GM12872 (cell line): ENCODE results near the gene ELL2.

Experiments
- CTCF ChIP-seq: IDR thresholded peaks from 3 replicates; pipeline ENCODE4 v1.5.1; 2011; ENCODE audit warnings: low read depth, mild to moderate bottlenecking, low read length, moderate library complexity; ENCODE audit not compliant: insufficient read depth

ELL2 gene

GRCh38 chr5:95903838-95904237, 57.8 kb downstream of the ELL2 start:
- no peak for TF ChIP-seq CTCF

GRCh38 chr5:95901676-95902627, 59.7 kb downstream of the ELL2 start:
- no peak for TF ChIP-seq CTCF

- no peak for TF ChIP-seq CTCF
These were observed 61.2 kb downstream of the ELL2 start for GRCh38 chr5:95900383-95900958.

GRCh38 chr5:95899829-95900228, 61.8 kb downstream of the ELL2 start:
- TF ChIP-seq CTCF, result no peak

GRCh38 chr5:95899006-95899405, 62.6 kb downstream of the ELL2 start:
- TF ChIP-seq CTCF, result no peak

- no peak for TF ChIP-seq CTCF
These were observed 65.9 kb downstream of the ELL2 start for GRCh38 chr5:95895771-95896170.

- TF ChIP-seq CTCF, result no peak
These were observed 66.4 kb downstream of the ELL2 start for GRCh38 chr5:95895251-95895650.
